Measurements from ENCODE around the gene CEBPZOS.
A peak's percentile ranks its signal among the peaks of the same experiment; 100 is the strongest.
"Not testable (repeated sequence)": the region's sequence is repeated elsewhere in the genome, so short reads cannot be mapped to it uniquely, and the experiment has no call there.

CEBPZOS gene

DNA sequence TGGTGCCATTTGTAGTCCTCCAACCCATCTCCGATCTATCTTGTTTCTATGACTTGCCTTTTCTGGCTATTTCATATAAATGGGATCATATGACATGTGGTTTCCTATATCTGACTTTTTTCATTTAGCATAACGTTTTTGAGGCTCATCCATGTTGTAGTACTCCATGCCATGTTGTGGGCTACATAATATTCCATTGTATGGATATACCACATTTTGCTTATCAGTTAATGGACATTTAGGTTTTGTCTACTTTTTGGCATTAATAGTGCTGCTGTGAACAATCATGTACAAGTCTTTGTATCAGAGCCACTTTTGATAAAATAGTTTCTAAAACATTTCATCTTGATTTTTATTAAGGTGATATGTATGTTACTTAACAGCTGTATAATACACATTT is 7.4 kb downstream of the CEBPZOS start:
- DNase-seq (ENCODE audit: low read depth, low spot score): no peak
- TF ChIP-seq, protein P1, sequence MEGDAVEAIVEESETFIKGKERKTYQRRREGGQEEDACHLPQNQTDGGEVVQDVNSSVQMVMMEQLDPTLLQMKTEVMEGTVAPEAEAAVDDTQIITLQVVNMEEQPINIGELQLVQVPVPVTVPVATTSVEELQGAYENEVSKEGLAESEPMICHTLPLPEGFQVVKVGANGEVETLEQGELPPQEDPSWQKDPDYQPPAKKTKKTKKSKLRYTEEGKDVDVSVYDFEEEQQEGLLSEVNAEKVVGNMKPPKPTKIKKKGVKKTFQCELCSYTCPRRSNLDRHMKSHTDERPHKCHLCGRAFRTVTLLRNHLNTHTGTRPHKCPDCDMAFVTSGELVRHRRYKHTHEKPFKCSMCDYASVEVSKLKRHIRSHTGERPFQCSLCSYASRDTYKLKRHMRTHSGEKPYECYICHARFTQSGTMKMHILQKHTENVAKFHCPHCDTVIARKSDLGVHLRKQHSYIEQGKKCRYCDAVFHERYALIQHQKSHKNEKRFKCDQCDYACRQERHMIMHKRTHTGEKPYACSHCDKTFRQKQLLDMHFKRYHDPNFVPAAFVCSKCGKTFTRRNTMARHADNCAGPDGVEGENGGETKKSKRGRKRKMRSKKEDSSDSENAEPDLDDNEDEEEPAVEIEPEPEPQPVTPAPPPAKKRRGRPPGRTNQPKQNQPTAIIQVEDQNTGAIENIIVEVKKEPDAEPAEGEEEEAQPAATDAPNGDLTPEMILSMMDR (IDR thresholded peaks at IDR 0.05; ENCODE audit: low read depth, low read length): no peak
- in situ Hi-C loops (cut with HindIII; ENCODE audit: low sequenced_read_pairs): no loop called here
- no peak overlapping the region for H3K4me3 ChIP-seq (ENCODE audit: low read depth, low read length)

DNA sequence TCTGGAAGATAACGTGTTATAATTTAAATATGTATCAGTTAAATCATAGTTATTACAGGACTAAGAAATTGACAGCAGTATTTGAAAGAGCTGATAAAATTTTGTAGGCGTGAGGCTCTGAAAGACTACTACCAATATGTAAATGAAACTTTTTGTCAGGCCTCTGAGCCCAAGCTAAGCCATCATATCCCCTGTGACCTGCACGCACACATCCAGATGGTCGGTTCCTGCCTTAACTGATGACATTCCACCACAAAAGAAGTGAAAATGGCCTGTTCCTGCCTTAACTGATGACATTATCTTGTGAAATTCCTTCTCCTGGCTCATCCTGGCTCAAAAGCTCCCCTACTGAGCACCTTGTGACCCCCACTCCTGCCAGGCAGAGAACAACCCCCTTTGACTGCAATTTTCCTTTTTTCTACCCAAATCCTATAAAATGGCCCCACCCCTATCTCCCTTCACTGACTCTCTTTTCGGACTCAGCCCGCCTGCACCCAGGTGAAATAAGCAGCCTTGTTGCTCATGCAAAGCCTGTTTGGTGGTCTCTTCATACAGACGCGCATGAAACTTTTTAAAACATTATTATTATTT is 8.9 kb downstream of the CEBPZOS start:
- in situ Hi-C loops (cut with HindIII; ENCODE audit: low sequenced_read_pairs); DNase-seq (ENCODE audit: low read depth, low spot score); H3K4me3 ChIP-seq (ENCODE audit: low read depth, low read length): not testable (repeated sequence)

DNA sequence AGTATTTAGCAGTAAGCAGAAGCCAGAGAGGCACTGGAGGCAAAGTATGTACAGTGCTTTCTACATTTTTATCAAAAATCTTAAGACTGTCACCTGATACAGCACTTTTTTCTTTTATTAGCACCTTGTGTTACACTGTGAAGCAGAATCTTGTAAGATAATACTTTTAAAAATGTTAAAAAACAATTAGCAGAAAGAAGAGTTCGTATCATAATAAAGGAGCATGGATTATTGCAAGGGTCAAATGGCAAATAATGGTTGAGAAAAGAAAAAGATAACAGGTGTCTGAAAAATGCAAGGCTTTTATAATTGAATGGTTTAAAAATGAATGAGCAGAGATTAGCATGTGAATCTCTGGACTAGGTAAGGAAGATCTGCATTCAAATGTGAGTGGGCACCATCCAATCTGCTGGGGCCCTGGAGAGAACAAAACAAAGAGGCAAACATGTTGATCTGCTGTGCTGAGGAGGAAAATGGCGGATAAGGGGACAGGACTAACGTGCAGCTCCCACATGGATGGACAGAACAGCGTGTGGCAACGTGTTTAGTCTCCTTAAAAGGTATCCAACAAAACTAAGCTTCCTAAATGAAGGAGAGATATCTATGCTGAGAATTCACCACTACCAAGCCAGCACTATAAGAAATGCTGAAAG is 9.5 kb downstream of the CEBPZOS start:
- no peak for DNase-seq (ENCODE audit: low read depth, low spot score)
- TF ChIP-seq, protein P1 (IDR thresholded peaks at IDR 0.05; ENCODE audit: low read depth, low read length): no peak
- no peak overlapping the region for H3K4me3 ChIP-seq (ENCODE audit: low read depth, low read length)
- in situ Hi-C loops (cut with HindIII; ENCODE audit: low sequenced_read_pairs): no loop called here

DNA sequence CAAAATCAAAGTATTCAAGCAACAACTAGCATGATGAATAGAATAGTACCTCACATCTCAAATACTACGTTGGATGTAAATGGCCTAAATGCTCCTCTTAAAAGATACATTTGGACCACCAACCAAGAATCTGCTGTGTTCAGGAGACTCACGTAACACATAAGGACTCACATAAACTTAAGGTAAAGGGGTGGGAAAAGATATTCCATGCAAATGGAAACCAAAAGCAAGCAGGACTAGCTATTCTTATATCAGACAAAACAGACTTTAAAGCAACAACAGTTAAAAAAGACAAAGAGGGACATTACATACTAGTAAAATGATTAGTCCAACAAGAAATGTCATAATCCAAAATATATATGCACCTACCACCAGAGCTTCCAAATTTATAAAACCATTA is 10.5 kb downstream of the CEBPZOS start:
- in situ Hi-C loops (cut with HindIII; ENCODE audit: low sequenced_read_pairs); DNase-seq (ENCODE audit: low read depth, low spot score): not testable (repeated sequence)

DNA sequence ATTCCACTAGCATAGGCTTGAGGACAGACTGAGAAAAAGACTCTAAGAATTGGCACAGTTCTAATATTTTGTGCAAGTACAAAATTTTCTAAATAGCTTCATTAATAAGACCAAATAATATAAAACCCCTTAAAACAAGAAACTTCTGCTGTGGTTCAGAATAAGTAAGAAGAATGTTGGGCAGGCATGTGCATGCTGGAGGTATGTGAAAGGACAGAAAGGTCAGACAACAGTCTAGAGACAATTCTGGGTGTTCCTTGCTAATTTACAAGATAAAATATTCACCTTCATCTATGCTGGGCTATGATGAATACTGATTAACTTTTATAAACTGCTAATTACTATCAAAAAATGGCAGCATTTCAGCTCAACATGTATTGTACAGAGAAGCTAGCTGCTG is 14.9 kb downstream of the CEBPZOS start:
- in situ Hi-C loops (cut with HindIII; ENCODE audit: low sequenced_read_pairs): no loop called here
- TF ChIP-seq, protein P1 (IDR thresholded peaks at IDR 0.05; ENCODE audit: low read depth, low read length): no peak

More for the DNA sequence above, 10.5 kb downstream of the CEBPZOS start:
- not testable (repeated sequence) for H3K4me3 ChIP-seq (ENCODE audit: low read depth, low read length)

DNA sequence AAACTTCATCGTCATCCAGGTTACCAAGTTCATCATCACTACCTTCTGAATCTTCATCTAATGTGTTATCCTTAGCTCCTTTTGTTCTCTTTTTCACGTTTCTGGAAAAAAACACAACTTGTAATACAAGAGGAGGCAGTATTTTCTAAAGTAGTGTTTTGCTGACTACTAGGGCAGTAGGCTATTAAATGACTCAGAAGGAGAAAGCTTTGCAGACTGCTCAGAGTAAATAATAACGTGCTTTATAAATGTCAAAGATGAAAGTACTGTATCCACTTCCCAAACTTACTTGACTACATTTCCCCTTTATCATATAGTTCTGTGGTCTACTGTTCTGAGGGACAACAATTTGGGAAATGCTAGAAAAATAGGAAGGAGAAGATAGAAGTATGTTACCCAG is 15.6 kb downstream of the CEBPZOS start:
- H3K4me3 ChIP-seq (ENCODE audit: low read depth, low read length): no peak overlapping the region
- in situ Hi-C loops (cut with HindIII; ENCODE audit: low sequenced_read_pairs): no loop called here
- no peak for DNase-seq (ENCODE audit: low read depth, low spot score)
- TF ChIP-seq, protein P1 (IDR thresholded peaks at IDR 0.05; ENCODE audit: low read depth, low read length): no peak

More for the DNA sequence above, 14.9 kb downstream of the CEBPZOS start:
- no peak overlapping the region for H3K4me3 ChIP-seq (ENCODE audit: low read depth, low read length)
- DNase-seq (ENCODE audit: low read depth, low spot score): no peak

DNA sequence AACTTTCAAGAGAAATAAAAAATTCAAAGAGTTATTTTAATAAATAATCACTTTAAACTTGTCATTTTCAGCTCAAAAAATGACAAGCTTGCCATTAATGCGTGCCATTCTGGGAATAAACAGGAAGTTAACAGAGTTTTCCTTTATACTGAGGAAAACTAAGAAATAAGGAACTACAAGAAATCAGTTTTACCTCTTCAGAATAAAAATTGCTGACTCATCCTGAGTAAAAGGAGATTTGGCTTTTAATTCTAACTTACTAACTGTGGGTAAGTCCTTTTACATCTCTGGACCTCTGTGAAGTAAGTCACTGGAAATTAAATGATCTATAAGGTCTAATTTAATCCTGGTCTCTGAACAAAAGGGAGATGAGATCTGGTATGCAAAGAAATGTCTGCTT is 19.0 kb downstream of the CEBPZOS start:
- in situ Hi-C loops (cut with HindIII; ENCODE audit: low sequenced_read_pairs): no loop called here
- TF ChIP-seq, protein P1 (IDR thresholded peaks at IDR 0.05; ENCODE audit: low read depth, low read length): no peak
- peak; percentile 12 for DNase-seq (ENCODE audit: low read depth, low spot score)

More for the DNA sequence above, 19.0 kb downstream of the CEBPZOS start:
- no peak overlapping the region for H3K4me3 ChIP-seq (ENCODE audit: low read depth, low read length)
